Liver (tissue), 3 donors: ENCODE measurements around the gene DHX35.

Source experiments
- CTCF ChIP-seq: fragments of 150-350 bp; IDR thresholded peaks from 2 replicates; pipeline ENCODE4 v1.5.1; 2017; ENCODE audit warnings: improper control_type of control experiment, low read depth, low read length; ENCODE audit not compliant: missing input control
- EGR1 ChIP-seq, 2 donors: IDR thresholded peaks; 2 replicates each; pipeline ENCODE4 v1.6.1; 2016 to 2018; ENCODE audit warnings: antibody characterized with exemption in 2 of 2, low read depth in 2 of 2
- MAX ChIP-seq: IDR thresholded peaks from 2 replicates; pipeline ENCODE4 v1.6.1; 2016; ENCODE audit warnings: antibody characterized with exemption
- RAD21 ChIP-seq, 2 donors: IDR thresholded peaks; 2 replicates each; pipeline ENCODE4 v1.6.1; 2016; ENCODE audit warnings: antibody characterized with exemption in 2 of 2, mild to moderate bottlenecking in 2 of 2
- REST ChIP-seq: IDR thresholded peaks from 2 replicates; pipeline ENCODE4 v1.6.1; 2016; ENCODE audit warnings: antibody characterized with exemption, mild to moderate bottlenecking
- RXRA ChIP-seq, 2 donors: IDR thresholded peaks; 2 replicates each; pipeline ENCODE4 v1.6.1; 2017 to 2018; ENCODE audit warnings: antibody characterized with exemption in 2 of 2, mild to moderate bottlenecking in 1 of 2
- donor health status: healthy.
- donor health status: healthy.

- no peak for TF ChIP-seq CTCF
- TF ChIP-seq MAX = no peak
- TF ChIP-seq EGR1 (IDR thresholded peaks at IDR 0.05; ENCODE audit: low read depth in 2 of 2) = no peak
- no peak for TF ChIP-seq RAD21 (IDR thresholded peaks at IDR 0.05)
- no peak for TF ChIP-seq RXRA (IDR thresholded peaks at IDR 0.05)
- TF ChIP-seq REST = no peak
These were observed 7.6 kb downstream of the DHX35 start for GRCh38 chr20:38969708-38970107.
